Skeletal muscle satellite cell (primary cell): ENCODE data around the gene SUPT3H.

ENCODE experiments used
- H3K27me3 ChIP-seq: 2 replicates; pipeline ENCODE4 v1.7.0; 2013; ENCODE audit warnings: low read length; ENCODE audit not compliant: control insufficient read depth, insufficient read depth
- H3K36me3 ChIP-seq: 2 replicates; pipeline ENCODE4 v1.7.0; 2013; ENCODE audit warnings: mild to moderate bottlenecking, control low read depth, low read length; ENCODE audit not compliant: insufficient read depth
- H3K4me1 ChIP-seq: 2 replicates; pipeline ENCODE4 v1.7.0; 2013; ENCODE audit warnings: low read length; ENCODE audit not compliant: control insufficient read depth, insufficient read depth
- H3K4me2 ChIP-seq: 2 replicates; pipeline ENCODE4 v1.7.0; 2013; ENCODE audit warnings: mild to moderate bottlenecking, low read length
- H3K4me3 ChIP-seq: 2 replicates; pipeline ENCODE4 v1.7.0; 2013; ENCODE audit warnings: low read length
- H3K9ac ChIP-seq: 2 replicates; pipeline ENCODE4 v1.7.0; 2013; ENCODE audit warnings: mild to moderate bottlenecking, low read depth, low read length, moderate library complexity
- H3K9me3 ChIP-seq: replicated peaks from 2 replicates; pipeline ENCODE4 v1.7.0; 2013; ENCODE audit warnings: mild to moderate bottlenecking, control low read depth, low read length

The SUPT3H gene

DNA sequence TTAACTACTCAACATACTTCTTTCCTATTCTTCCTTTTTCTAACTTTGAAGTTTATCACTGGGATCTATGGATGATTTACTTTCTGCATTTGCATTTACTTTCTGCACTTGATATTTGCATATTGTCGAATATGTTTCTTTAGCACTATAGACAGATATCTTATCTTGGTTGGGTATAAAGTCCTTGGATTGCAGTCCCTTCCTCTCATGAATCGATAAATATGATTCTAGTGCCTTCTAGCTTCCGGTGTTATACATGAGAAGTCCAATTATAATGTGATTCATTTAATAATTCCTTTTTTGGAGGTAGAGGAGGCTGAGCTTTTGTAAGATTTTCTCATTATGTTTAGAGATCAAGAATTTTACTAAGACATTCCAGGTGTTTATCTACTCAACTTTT is 370.8 kb downstream of the SUPT3H start:
- H3K36me3 ChIP-seq: no peaks in the 10 kb centered on the region
- H3K4me1 ChIP-seq: no peaks in the 10 kb centered on the region

DNA sequence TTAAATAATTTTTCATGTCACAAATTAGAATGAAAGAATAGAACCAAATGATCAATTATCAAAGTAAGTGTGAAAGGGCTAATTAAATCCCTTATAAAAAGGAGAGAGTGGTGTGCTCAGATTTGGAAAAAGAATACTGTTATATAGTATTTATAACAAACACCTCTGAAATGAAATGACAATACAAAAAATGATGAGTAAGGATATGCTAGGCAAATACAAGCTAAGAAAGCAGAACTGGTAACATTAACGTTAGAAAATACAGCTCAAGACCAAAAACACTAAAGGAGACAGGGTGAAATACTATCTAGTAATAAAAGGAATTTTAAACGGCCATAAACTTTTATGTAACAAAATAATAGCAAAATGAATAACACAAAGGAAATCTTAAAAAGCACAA is 373.8 kb downstream of the SUPT3H start:
- H3K27me3 ChIP-seq: no peaks in the 10 kb centered on the region
- no peak overlapping the region for H3K4me2 ChIP-seq
- H3K36me3 ChIP-seq: no peaks in the 10 kb centered on the region
- no peaks in the 10 kb centered on the region for H3K9me3 ChIP-seq
- H3K9ac ChIP-seq: no peak overlapping the region
- no peaks in the 10 kb centered on the region for H3K4me1 ChIP-seq
- H3K4me3 ChIP-seq: no peak overlapping the region

More for the DNA sequence above, 370.8 kb downstream of the SUPT3H start:
- H3K4me3 ChIP-seq: no peak overlapping the region
- no peaks in the 10 kb centered on the region for H3K27me3 ChIP-seq
- H3K9ac ChIP-seq: no peak overlapping the region
- H3K4me2 ChIP-seq: no peak overlapping the region
- no peaks in the 10 kb centered on the region for H3K9me3 ChIP-seq

DNA sequence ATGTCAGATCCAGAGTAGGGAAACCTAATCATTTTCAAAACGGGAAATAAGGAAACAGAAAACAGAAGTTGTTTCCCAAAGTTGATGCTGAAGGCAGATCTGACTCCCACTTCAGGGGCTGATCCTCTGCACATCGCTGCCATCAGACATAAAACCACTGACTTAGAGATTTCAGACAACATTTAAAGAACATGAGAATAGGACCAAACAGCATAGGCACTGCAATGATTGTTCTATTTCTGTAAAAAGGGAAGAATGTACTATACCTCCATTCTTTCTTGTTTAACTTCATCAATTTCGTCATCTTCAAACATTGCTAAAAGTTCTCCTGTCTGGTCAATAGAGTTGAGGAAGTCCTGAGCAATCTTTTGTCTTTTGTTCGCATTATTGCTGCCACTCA is 374.3 kb downstream of the SUPT3H start:
- H3K36me3 ChIP-seq: no peaks in the 10 kb centered on the region
- H3K27me3 ChIP-seq: no peaks in the 10 kb centered on the region
- H3K9ac ChIP-seq: no peak overlapping the region
- H3K4me3 ChIP-seq: no peak overlapping the region
- H3K4me1 ChIP-seq: no peaks in the 10 kb centered on the region
- no peak overlapping the region for H3K4me2 ChIP-seq
- no peaks in the 10 kb centered on the region for H3K9me3 ChIP-seq

DNA sequence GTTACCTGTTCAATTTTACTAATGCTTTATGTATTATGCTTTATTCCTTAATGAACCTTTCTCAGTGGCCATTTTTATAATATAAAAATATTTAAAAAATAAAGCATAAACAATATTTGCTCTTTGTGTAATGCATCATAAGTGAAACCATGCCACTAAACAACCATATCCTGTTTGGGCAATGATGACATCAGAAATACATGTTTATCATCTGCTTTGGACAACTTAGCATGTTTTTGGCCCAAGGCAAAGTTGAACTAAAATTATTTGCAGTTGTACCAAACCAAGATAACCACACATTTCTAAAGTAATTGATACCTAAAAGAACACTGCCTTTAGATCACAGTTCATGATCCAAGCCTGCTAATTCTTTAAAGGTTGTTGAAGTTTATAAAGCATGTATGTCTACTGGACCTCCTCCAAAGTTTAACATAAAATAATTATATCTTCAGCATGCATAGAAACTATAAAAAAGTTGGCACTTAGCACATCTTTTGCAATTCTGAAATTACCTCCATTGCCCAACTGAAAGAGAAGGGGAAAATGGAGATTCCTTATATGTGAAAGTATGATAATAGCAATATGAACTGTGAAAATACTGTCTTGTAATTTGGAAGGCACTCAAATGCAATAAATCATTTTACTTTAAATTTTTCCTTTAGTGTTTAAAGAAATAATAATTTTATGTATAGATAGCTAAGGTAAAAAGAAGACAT is 375.2 kb downstream of the SUPT3H start:
- no peaks in the 10 kb centered on the region for H3K36me3 ChIP-seq
- H3K9ac ChIP-seq: no peak overlapping the region
- H3K4me2 ChIP-seq: no peak overlapping the region
- no peaks in the 10 kb centered on the region for H3K9me3 ChIP-seq
- no peaks in the 10 kb centered on the region for H3K27me3 ChIP-seq
- H3K4me3 ChIP-seq: no peak overlapping the region
- no peaks in the 10 kb centered on the region for H3K4me1 ChIP-seq

DNA sequence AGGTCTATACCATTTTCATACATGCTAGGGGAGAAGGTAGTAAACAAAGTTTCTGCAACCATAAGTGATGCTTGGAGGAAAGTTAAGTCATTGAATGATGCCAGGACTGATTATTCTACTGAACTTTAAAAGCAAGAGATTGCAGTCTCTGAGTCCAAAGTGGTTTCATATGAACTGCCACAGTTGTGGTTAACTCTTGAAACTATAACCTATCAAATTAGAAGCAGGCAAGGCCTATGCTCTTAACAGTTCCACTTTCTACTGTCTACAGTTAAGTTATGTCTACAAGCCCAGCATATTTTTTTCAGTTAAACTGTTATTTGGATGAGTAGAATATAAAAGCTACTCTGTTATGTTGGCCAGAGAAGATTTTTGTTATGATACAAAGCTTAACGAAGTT is 376.1 kb downstream of the SUPT3H start:
- Histone ChIP-seq H3K4me1 (no peaks in the 10 kb centered on the region), H3K27me3 (no peaks in the 10 kb centered on the region), H3K4me3 (no peak overlapping the region), H3K9me3 (no peaks in the 10 kb centered on the region), H3K9ac (no peak overlapping the region), H3K36me3 (no peaks in the 10 kb centered on the region), H3K4me2 (no peak overlapping the region)

DNA sequence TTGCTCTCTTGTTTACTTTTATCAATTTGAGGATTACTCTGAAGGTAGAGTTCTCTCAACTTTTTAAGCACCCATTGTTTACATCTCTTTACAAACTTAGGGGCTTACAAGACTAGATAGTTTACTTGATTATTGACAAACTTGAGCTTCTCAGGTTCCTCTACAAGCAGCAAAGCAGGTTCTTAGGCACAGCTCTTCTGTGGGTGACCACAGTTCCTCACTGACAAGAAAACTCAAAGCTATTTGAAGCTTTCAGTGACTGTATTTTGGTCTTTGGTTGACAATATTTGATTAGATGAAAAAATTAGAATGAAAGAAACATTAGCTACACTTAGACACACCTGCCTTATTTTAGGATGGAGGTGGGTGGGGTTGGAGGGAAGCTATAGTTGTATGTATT is 376.9 kb downstream of the SUPT3H start:
- H3K36me3 ChIP-seq: no peaks in the 10 kb centered on the region
- H3K9me3 ChIP-seq: no peaks in the 10 kb centered on the region
- H3K4me2 ChIP-seq: no peak overlapping the region
- H3K4me3 ChIP-seq: no peak overlapping the region
- no peaks in the 10 kb centered on the region for H3K4me1 ChIP-seq
- no peak overlapping the region for H3K9ac ChIP-seq
- no peaks in the 10 kb centered on the region for H3K27me3 ChIP-seq

DNA sequence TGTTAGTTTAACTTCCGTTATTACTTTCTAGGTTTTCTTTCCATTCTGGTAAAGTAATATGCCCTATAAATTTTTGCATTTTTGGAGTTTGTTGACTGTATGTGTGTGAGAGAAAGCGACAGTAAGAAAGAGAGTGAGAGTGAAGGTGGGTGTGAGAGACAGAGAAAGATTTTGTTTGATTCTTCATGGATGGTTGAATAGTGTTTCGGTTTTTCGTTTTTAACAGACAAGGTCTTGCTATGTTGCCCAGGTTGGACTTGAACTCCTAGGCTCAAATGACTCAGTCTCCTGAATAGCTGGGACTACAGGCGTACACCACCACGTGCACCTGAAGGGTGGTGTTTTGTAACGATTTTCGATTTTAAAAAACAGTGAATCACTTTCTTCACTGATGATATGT is 378.7 kb downstream of the SUPT3H start:
- Histone ChIP-seq H3K36me3 (no peaks in the 10 kb centered on the region), H3K4me3 (no peak overlapping the region), H3K9me3 (no peaks in the 10 kb centered on the region), H3K9ac (no peak overlapping the region), H3K4me2 (no peak overlapping the region), H3K27me3 (no peaks in the 10 kb centered on the region), H3K4me1 (no peaks in the 10 kb centered on the region)

DNA sequence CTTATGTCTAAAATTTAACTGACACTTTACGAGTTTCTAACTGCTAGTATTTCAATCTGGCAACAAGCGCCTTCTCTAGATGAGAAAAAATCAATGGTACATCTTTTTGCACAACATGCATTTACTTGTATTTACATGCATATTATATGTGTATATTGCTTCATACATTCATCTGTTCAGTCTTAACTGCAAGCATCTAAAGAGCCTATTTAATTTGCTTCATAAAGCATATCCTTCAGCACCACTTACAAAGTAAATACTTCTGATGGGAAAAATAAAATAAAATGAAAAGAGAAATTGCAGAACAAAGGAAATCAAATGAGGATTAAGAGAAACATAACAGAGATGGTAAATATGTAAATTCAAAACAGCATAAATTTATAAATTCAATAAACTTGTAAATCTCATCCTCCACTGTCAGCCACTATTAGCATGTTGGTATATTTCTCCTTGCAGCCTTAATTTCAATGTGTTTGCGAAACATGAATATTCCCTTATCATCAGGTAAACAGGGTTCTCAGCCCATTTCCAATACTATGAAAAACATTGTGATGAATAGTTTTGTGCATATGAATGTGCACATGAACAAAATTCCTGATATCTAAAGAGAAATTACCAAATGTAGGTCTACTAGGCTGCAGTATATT is 382.1 kb downstream of the SUPT3H start:
- Histone ChIP-seq H3K4me1 (no peaks in the 10 kb centered on the region), H3K36me3 (no peaks in the 10 kb centered on the region), H3K9ac (no peak overlapping the region), H3K4me2 (no peak overlapping the region), H3K27me3 (no peaks in the 10 kb centered on the region), H3K4me3 (no peak overlapping the region), H3K9me3 (no peaks in the 10 kb centered on the region)

DNA sequence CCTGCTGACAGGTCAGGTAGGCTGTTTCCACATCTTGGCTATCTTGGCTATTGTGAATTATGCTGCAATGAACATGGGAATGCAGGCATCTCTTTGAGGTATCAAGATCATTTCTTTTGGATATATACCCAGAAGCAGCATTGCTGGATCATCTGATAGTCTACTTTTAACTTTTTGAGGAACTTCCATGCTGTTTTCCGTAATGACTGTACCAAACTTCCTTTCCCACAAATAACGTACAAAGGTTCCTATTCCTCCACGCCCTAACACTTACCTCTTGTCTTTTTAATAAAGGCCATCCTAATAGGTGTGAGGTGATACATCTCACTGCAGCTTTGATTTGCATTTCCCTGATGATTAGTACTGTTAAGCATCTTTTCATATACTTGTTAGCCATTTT is 388.3 kb downstream of the SUPT3H start:
- Histone ChIP-seq H3K4me2 (no peak overlapping the region), H3K27me3 (no peaks in the 10 kb centered on the region), H3K9ac (no peak overlapping the region), H3K9me3 (no peaks in the 10 kb centered on the region), H3K4me3 (no peak overlapping the region), H3K36me3 (no peaks in the 10 kb centered on the region), H3K4me1 (no peaks in the 10 kb centered on the region)

DNA sequence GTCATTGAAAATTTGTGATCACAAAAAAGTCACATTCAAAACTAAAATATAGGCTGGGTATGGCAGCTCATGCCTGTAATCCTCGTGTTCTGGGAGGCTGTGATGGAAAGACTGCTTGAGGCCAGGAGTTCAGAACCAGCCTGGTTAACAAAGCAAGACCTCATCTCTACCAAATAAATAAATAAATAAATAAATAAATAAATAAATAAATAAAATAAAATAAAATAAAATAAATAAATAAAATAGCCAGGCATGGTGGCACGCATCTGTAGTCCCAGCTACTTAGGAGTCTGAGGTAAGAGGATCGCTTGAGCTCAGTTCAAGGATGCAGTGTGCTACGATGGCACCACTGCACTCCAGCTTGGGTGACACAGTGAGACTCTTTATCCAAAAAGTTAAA is 392.7 kb downstream of the SUPT3H start:
- Histone ChIP-seq H3K27me3 (no peaks in the 10 kb centered on the region), H3K9me3 (no peaks in the 10 kb centered on the region), H3K4me3 (no peak overlapping the region), H3K4me2 (no peak overlapping the region), H3K9ac (no peak overlapping the region), H3K4me1 (no peaks in the 10 kb centered on the region), H3K36me3 (no peaks in the 10 kb centered on the region)

DNA sequence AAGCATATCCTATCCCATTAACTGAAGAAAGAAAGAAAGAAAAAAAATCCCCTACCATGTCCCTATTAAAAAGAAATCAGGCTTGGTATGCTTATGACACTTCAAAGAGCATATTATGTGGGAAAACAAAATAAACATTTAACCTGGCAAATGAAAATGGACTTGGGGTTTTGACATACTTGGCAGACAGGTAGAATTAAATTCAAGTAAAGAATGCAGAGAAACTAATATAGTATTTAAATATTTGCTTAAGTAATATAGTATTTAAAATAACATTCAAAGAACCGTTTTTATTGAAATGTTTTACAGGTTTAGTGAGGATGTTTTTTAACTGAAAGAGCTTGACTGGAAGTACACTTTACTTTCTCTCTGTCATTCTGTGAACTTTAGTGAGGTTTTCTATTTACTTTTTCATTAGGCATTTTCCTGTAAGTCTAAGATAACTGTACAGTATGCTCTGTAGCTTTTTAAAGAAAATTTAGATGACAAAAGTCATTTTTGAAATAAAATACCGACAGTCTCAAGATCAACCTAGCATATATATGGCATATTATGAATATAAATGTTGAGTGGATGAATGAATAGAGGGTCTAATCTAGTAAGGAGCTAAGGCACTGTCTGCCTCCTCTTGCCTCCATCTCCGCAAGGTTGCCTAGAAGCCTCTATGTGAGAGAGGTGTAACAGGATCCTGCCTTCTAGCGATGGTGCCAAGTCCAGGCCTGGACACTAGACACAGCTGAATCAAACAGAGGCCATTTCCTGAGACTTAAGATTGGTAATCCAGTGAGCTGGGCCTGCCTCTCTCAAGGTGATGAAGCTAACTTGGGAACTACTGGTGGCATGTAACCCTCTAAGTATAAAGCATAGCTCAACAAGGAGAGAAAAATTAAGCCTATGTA is 394.0 kb downstream of the SUPT3H start:
- Histone ChIP-seq H3K4me1 (no peaks in the 10 kb centered on the region), H3K9me3 (no peaks in the 10 kb centered on the region), H3K4me3 (no peak overlapping the region), H3K27me3 (no peaks in the 10 kb centered on the region), H3K9ac (no peak overlapping the region), H3K36me3 (no peaks in the 10 kb centered on the region), H3K4me2 (no peak overlapping the region)
